Stimulated activated naive CD4-positive, alpha-beta T cell (primary cell): ENCODE results near the gene SSR2.
"Not testable (repeated sequence)": the region's sequence is repeated elsewhere in the genome, so short reads cannot be mapped to it uniquely, and the experiment has no call there.

Experiments
- DNase-seq, 6 experiments: peaks; one replicate each; lab custom pipeline; 2025; lab: John Stamatoyannopoulos, UW

Gene SSR2

GRCh38 chr1:156048663-156049258, 28.0 kb upstream of the SSR2 start:
- DNase-seq, result no peak

- DNase-seq, result no peak
These were observed 24.3 kb upstream of the SSR2 start for GRCh38 chr1:156045076-156045475.

GRCh38 chr1:156042828-156043227, 22.1 kb upstream of the SSR2 start:
- DNase-seq, result no peak

- DNase-seq, result not testable (repeated sequence)
These were observed 14.2 kb upstream of the SSR2 start for GRCh38 chr1:156034991-156035390.

- no peak for DNase-seq
These were observed 12.3 kb upstream of the SSR2 start for GRCh38 chr1:156033011-156033410.

DNA sequence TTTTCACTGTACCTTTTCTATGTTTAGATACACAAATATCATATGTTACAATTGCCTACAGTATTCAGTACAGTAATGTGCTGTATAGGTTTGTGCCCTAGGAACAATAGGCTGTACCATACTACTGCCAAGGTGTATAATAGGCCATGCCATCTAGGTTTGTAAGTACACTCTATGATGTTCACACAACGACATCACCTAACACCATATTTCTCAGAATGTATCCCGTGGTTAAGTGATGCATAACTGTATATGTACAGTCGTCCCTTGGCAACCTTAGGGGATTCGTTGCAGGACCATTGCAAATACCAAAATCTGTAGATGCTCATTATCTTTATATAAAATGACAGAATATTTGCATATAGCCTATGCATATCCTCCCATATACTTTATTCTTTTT, 5.8 kb upstream of the SSR2 start:
- DNase-seq, result no peak

- DNase-seq, result no peak
These were observed 5.1 kb upstream of the SSR2 start for GRCh38 chr1:156025876-156026275.

DNA sequence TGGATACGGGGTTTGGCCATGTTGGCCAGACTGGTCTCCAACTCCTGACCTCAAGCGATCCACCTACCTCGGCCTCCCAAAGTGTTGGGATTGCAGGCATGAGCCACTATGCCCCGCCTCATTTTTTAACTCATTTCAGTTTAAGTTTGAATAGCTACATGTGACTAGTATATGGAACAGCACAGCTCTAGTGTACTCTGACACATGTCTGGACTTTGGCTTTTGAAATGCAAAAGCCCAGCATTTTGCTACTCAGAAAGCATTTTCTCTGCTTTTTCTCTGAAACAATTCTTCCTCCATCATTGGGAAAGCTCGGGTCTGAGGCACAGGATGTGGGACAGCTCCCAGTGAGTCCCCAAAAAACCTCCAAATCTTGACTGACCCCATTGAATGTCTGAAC, 4.0 kb upstream of the SSR2 start:
- no peak for DNase-seq

GRCh38 chr1:156021954-156022353, 1.2 kb upstream of the SSR2 start:
- no peak for DNase-seq

DNA sequence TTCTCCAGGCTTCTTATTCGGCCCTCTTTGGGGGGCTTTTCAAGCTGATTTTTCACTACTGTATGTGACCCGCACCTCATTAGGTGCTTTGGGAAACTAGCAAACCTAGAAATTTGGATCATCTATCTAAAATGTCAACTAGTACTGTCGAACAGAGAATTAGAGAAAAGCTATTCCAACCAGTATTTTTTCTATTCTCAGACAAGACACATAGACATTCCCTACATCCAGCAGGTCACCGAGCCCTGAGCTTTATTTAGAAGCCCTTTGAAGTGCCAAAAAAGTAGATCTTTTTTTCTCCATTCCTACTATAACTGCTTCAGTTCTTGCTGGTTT, 310 bp upstream of the SSR2 start:
- no peak for DNase-seq

GRCh38 chr1:156019946-156020292, 832 bp downstream of the SSR2 start:
- DNase-seq, result no peak

GRCh38 chr1:156014829-156015228, 5.9 kb downstream of the SSR2 start:
- DNase-seq, result no peak

DNA sequence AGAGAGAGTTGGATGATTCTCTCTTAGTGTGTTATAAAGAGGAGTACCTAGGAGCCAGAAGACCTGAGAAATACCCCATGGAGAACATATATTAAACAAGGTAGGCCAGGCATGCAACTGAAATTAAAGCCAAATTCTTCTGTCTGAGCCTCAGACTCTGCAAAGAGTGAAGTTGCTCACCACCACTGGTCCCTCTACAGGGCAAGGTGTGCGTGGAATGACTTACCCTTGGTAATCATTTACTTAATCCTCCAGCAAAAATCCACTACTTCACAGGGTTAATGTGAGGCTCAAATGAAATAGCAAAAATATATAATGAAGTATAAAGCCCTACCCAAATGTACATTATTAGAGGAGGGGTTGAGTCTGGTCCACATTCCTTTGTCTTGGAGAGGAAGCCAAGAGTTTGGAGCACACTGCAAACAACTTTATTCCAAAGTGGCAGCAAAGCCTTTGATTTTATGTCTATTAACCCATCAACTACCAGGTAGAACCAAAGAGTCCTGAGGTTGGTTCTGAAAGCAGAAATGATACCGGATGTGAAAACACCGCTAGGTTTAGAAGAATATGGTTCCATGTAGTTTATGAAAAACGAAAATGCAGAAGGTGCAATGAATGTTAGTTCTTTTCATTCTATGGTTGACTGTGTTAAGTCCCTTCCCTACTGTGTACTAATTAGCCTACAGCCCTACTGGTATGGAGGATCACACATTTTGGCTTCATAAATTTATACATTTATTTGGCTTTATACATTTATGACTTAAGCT, 8.5 kb downstream of the SSR2 start:
- DNase-seq, result no peak

DNA sequence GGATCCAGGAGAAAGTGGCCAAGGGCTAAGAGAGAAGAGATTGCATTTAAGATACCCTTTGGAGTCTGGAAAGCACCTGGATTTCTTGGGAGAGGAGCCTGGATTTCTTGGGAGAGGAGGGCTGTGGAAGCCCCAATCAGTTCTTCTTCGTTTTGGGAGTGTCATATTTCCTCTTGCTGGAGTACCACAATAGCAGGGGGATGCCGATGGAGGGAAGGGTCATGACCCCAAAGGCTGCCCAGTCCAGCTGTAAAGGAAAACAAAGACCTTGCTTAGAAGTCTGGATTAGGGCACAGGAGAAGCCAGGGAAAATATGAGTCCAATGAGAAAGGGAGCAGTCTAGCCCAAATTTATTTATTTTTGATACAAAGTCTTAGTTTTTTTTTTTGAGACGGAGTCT, 11.3 kb downstream of the SSR2 start:
- no peak for DNase-seq

GRCh38 chr1:156006666-156007376, 13.9 kb downstream of the SSR2 start:
- no peak for DNase-seq

GRCh38 chr1:156004843-156005584, 15.7 kb downstream of the SSR2 start:
- peak in 2 of 6 experiments; percentile 18 to 26 for DNase-seq

DNA sequence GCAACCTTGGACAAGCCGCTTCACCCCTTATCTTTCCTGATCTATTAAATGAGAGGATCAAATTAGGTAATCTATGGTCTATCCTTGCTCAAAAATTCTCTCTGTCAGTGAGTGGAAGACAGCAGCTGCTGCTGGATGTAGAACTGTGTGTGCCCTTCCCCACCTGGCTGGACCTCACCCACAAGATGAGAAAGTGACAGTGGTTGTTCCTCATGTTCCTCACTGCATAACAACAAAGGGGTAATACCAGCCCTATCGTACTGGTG, 16.9 kb downstream of the SSR2 start:
- no peak for DNase-seq

GRCh38 chr1:156002188-156002911, 18.4 kb downstream of the SSR2 start:
- no peak for DNase-seq

- no peak for DNase-seq
These were observed 19.0 kb downstream of the SSR2 start for GRCh38 chr1:156001662-156002171.

GRCh38 chr1:156001021-156001661, 19.6 kb downstream of the SSR2 start:
- DNase-seq, result no peak

- no peak for DNase-seq
These were observed 20.8 kb downstream of the SSR2 start for GRCh38 chr1:155999964-156000363.

DNA sequence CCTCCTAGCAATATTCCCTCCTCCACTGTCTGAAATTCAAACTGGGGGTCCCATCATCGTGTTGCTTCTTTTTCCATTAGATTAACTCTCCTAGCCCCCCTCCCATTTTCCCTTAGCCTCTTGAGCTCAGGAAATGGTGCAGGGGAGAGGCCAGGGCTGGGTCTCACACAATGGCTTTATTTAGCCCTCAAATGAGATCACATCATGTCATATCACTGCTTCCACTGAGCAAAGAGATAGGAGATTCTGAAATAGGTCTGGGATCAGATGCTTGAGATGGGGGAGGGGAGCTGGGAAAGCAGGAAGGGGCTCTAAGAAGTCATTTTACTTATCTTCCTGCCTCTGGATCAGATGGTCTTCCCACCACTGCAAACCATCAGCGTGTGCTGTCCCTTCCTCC, 24.6 kb downstream of the SSR2 start:
- no peak for DNase-seq
